ENCODE data around the gene LY86.

LY86 gene

GRCh38 chr6:6689400-6690143 lies 101.1 kb downstream of the LY86 start:
- Histone ChIP-seq H3K4me3 (ENCODE audit: low read depth in 1 of 2, low read length in 2 of 2) (no peak overlapping the region), H3K36me3 (ENCODE audit: insufficient read depth, low read length) (no peaks in the 10 kb centered on the region), H3K27ac (ENCODE audit: low read depth, low read length) (peak overlapping the region; percentile 6), H3K4me1 (ENCODE audit: insufficient read depth, low read length) (peaks cover 31% of the 10 kb centered on the region), H3K27me3 (ENCODE audit: control insufficient read depth in 1 of 2, insufficient read depth in 2 of 2, low read length in 2 of 2) (no peaks in the 10 kb centered on the region), H3K9me3 (ENCODE audit: low read length) (no peaks in the 10 kb centered on the region), H3K9ac (ENCODE audit: low read length) (no peak overlapping the region)

DNA sequence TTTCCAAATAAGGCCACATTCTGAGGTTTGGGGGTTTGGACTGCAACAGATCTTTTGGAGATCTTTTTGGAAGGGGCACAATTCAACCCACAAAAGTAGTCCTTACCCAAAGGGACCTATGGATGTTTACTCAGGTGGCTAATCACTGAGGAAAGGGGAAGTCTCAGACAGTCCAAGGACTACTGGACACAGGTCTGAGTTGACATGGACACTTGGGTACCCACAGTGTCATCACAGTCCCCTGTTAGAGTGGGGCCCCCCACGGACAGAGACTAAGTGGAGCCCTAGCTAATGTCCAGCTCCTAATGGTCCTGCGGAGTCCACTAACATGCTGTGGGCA lies 101.6 kb downstream of the LY86 start:
- Histone ChIP-seq H3K9ac (ENCODE audit: low read length) (no peak overlapping the region), H3K36me3 (ENCODE audit: insufficient read depth, low read length) (no peaks in the 10 kb centered on the region), H3K4me3 (ENCODE audit: low read depth in 1 of 2, low read length in 2 of 2) (no peak overlapping the region), H3K4me1 (ENCODE audit: insufficient read depth, low read length) (peaks cover 33% of the 10 kb centered on the region), H3K27me3 (ENCODE audit: control insufficient read depth in 1 of 2, insufficient read depth in 2 of 2, low read length in 2 of 2) (no peaks in the 10 kb centered on the region), H3K9me3 (ENCODE audit: low read length) (no peaks in the 10 kb centered on the region), H3K27ac (ENCODE audit: low read depth, low read length) (no peak overlapping the region)

- H3K9ac ChIP-seq (ENCODE audit: low read length) = no peak overlapping the region
- H3K9me3 ChIP-seq (ENCODE audit: low read length) = no peaks in the 10 kb centered on the region
- H3K27ac ChIP-seq (ENCODE audit: low read depth, low read length) = no peak overlapping the region
- no peaks in the 10 kb centered on the region for H3K36me3 ChIP-seq (ENCODE audit: insufficient read depth, low read length)
- H3K27me3 ChIP-seq (ENCODE audit: control insufficient read depth in 1 of 2, insufficient read depth in 2 of 2, low read length in 2 of 2) = no peaks in the 10 kb centered on the region
- H3K4me1 ChIP-seq (ENCODE audit: insufficient read depth, low read length) = peaks cover 29% of the 10 kb centered on the region
- H3K4me3 ChIP-seq (ENCODE audit: low read depth in 1 of 2, low read length in 2 of 2) = no peak overlapping the region
Observed at GRCh38 chr6:6694368-6694780, 105.9 kb downstream of the LY86 start.

GRCh38 chr6:6694825-6695624 lies 106.5 kb downstream of the LY86 start:
- no peaks in the 10 kb centered on the region for H3K9me3 ChIP-seq (ENCODE audit: low read length)
- no peak overlapping the region for H3K4me3 ChIP-seq (ENCODE audit: low read depth in 1 of 2, low read length in 2 of 2)
- H3K27ac ChIP-seq (ENCODE audit: low read depth, low read length) = no peak overlapping the region
- H3K9ac ChIP-seq (ENCODE audit: low read length) = no peak overlapping the region
- peaks cover 29% of the 10 kb centered on the region for H3K4me1 ChIP-seq (ENCODE audit: insufficient read depth, low read length)
- no peaks in the 10 kb centered on the region for H3K36me3 ChIP-seq (ENCODE audit: insufficient read depth, low read length)
- no peaks in the 10 kb centered on the region for H3K27me3 ChIP-seq (ENCODE audit: control insufficient read depth in 1 of 2, insufficient read depth in 2 of 2, low read length in 2 of 2)

DNA sequence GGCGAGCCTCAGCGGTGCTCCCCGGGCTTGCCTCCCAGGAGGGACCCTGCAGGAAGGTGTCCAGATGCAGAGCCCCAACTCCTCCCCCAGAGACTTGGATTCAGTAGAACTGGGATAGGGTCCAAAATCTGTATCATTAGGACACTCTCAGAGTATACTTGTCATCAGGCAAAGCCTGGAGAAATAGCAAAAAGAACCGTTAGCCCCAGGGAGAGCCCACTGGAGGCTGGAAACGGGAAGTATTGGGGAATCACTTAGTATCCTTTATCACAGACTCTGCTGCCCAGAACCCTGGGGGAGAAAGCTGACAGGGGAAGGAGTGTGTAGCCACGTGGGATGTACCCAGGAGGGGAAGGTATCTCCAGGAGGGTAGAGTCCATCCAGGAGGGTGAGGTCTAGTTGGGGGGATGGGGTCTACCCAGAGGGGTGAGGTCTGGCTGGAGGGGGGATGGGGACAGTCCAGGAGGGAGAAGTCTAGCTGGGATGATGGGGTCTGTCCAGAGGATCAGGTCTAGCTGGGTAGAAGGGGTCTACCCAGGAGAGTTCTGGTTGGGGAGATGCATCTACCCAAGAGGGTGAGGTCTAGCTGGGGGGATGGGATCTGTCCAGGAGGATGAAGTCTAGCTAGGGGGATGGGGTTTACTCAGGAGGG lies 107.2 kb downstream of the LY86 start:
- peaks cover 34% of the 10 kb centered on the region for H3K4me1 ChIP-seq (ENCODE audit: insufficient read depth, low read length)
- H3K27me3 ChIP-seq (ENCODE audit: control insufficient read depth in 1 of 2, insufficient read depth in 2 of 2, low read length in 2 of 2) = no peaks in the 10 kb centered on the region
- no peaks in the 10 kb centered on the region for H3K36me3 ChIP-seq (ENCODE audit: insufficient read depth, low read length)
- H3K4me3 ChIP-seq (ENCODE audit: low read depth in 1 of 2, low read length in 2 of 2) = no peak overlapping the region
- H3K9me3 ChIP-seq (ENCODE audit: low read length) = no peaks in the 10 kb centered on the region
- H3K9ac ChIP-seq (ENCODE audit: low read length) = no peak overlapping the region
- H3K27ac ChIP-seq (ENCODE audit: low read depth, low read length) = no peak overlapping the region

DNA sequence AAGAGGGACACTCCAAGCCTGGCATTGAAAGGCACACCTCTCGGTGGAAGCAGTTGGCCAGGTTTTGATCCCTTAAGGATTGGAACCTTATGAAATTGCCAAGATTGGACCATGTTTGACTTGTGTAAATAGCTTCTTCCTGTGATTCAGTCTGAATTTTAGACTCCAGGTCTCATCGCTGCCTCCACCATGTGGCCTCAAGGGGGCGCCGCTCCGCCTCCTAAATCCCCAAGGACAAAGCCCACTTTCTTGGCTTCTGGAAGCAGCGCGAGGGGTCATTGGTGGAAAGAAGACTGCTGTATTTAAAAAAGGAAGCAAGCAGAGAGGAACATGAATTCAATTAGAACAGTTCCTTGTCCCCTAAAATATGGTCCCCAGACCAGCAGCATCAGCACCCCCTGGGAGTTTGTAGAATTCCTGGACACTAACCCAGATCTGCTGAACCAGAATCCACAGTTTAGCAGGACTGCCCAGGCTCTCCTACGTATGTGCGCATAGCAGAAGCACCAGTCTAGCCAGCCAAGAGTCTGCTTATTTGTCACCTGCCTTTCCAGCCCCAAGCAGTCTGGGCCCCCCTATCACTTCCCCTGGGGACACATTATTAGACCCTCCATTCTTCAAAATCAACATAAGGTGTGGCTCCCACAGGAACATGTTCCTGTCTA lies 108.5 kb downstream of the LY86 start:
- Histone ChIP-seq H3K4me1 (ENCODE audit: insufficient read depth, low read length) (peaks cover 34% of the 10 kb centered on the region), H3K4me3 (ENCODE audit: low read depth in 1 of 2, low read length in 2 of 2) (no peak overlapping the region), H3K9me3 (ENCODE audit: low read length) (no peaks in the 10 kb centered on the region), H3K36me3 (ENCODE audit: insufficient read depth, low read length) (no peaks in the 10 kb centered on the region), H3K9ac (ENCODE audit: low read length) (no peak overlapping the region), H3K27ac (ENCODE audit: low read depth, low read length) (no peak overlapping the region), H3K27me3 (ENCODE audit: control insufficient read depth in 1 of 2, insufficient read depth in 2 of 2, low read length in 2 of 2) (no peaks in the 10 kb centered on the region)

DNA sequence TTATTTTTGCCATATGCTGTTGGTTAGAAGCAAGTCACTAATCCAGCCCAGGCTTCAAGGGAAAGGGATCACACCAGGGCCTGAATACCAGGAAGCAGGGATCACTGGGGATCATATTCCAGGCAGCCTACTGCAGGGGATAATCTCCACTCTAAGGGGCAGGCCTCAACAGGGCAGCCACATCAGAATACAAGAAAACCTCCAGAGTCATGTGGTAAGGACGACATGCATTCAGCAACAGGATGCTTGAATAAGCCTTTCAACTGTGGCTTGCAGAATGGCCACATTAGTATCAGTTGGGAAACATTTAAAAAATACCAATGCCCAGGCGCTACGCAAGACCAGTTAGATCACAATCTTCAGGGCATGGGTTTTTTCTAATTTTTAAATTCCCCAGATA lies 109.1 kb downstream of the LY86 start:
- Histone ChIP-seq H3K4me3 (ENCODE audit: low read depth in 1 of 2, low read length in 2 of 2) (no peak overlapping the region), H3K4me1 (ENCODE audit: insufficient read depth, low read length) (peaks cover 34% of the 10 kb centered on the region), H3K27ac (ENCODE audit: low read depth, low read length) (no peak overlapping the region), H3K9ac (ENCODE audit: low read length) (no peak overlapping the region), H3K36me3 (ENCODE audit: insufficient read depth, low read length) (no peaks in the 10 kb centered on the region), H3K27me3 (ENCODE audit: control insufficient read depth in 1 of 2, insufficient read depth in 2 of 2, low read length in 2 of 2) (no peaks in the 10 kb centered on the region), H3K9me3 (ENCODE audit: low read length) (no peaks in the 10 kb centered on the region)

- no peaks in the 10 kb centered on the region for H3K36me3 ChIP-seq (ENCODE audit: insufficient read depth, low read length)
- H3K4me3 ChIP-seq (ENCODE audit: low read depth in 1 of 2, low read length in 2 of 2) = no peak overlapping the region
- H3K4me1 ChIP-seq (ENCODE audit: insufficient read depth, low read length) = peaks cover 34% of the 10 kb centered on the region
- H3K27me3 ChIP-seq (ENCODE audit: control insufficient read depth in 1 of 2, insufficient read depth in 2 of 2, low read length in 2 of 2) = no peaks in the 10 kb centered on the region
- H3K27ac ChIP-seq (ENCODE audit: low read depth, low read length) = peak overlapping the region; percentile 10
- no peak overlapping the region for H3K9ac ChIP-seq (ENCODE audit: low read length)
- no peaks in the 10 kb centered on the region for H3K9me3 ChIP-seq (ENCODE audit: low read length)
Observed at GRCh38 chr6:6699741-6700367, 111.3 kb downstream of the LY86 start.

- Histone ChIP-seq H3K27me3 (ENCODE audit: control insufficient read depth in 1 of 2, insufficient read depth in 2 of 2, low read length in 2 of 2) (no peaks in the 10 kb centered on the region), H3K9ac (ENCODE audit: low read length) (no peak overlapping the region)
Observed at GRCh38 chr6:6700407-6701270, 112.1 kb downstream of the LY86 start.

GRCh38 chr6:6701864-6702263 lies 113.3 kb downstream of the LY86 start:
- H3K9me3 ChIP-seq (ENCODE audit: low read length) = no peaks in the 10 kb centered on the region
- no peaks in the 10 kb centered on the region for H3K27me3 ChIP-seq (ENCODE audit: control insufficient read depth in 1 of 2, insufficient read depth in 2 of 2, low read length in 2 of 2)
- no peak overlapping the region for H3K9ac ChIP-seq (ENCODE audit: low read length)
- no peaks in the 10 kb centered on the region for H3K36me3 ChIP-seq (ENCODE audit: insufficient read depth, low read length)
- H3K27ac ChIP-seq (ENCODE audit: low read depth, low read length) = no peak overlapping the region
- H3K4me3 ChIP-seq (ENCODE audit: low read depth in 1 of 2, low read length in 2 of 2) = no peak overlapping the region
- H3K4me1 ChIP-seq (ENCODE audit: insufficient read depth, low read length) = peaks cover 14% of the 10 kb centered on the region

More at GRCh38 chr6:6700407-6701270, 112.1 kb downstream of the LY86 start:
- H3K27ac ChIP-seq (ENCODE audit: low read depth, low read length) = peak overlapping the region; percentile 10
- H3K9me3 ChIP-seq (ENCODE audit: low read length) = no peaks in the 10 kb centered on the region
- no peaks in the 10 kb centered on the region for H3K36me3 ChIP-seq (ENCODE audit: insufficient read depth, low read length)
- H3K4me3 ChIP-seq (ENCODE audit: low read depth in 1 of 2, low read length in 2 of 2) = no peak overlapping the region
- peaks cover 26% of the 10 kb centered on the region for H3K4me1 ChIP-seq (ENCODE audit: insufficient read depth, low read length)
